CD4-positive, alpha-beta T cell (primary cell): ENCODE measurements around the gene HHAT. TPM values are rescaled to one million over a fixed set of nuclear protein-coding genes. Genes with fewer than 3 reads are reported as not detected.

ENCODE experiments used
- ATAC-seq: fragments of 200-7000 bp; cut with Tn5 transposase; one replicate; pipeline ENCODE4 v1.10.0; 2022; ENCODE audit warnings: mild to moderate bottlenecking; ENCODE audit not compliant: poor library complexity
- CTCF ChIA-PET: fragments of 350-600 bp; sonication (Branson Sonifier 250); formaldehyde crosslinking; loops from one replicate; lab custom pipeline; 2021; ENCODE audit warnings: antibody characterized with exemption, inconsistent platforms; lab: Charles Lee
- POLR2A ChIA-PET: fragments of 350-600 bp; sonication (Branson Sonifier 250); formaldehyde crosslinking; loops from one replicate; lab custom pipeline; 2021; ENCODE audit warnings: antibody characterized with exemption, inconsistent platforms; lab: Charles Lee
- DNase-seq, 14 experiments: peaks; one replicate each; pipeline ENCODE4 v3.0.0-alpha.2; 2013 to 2020; ENCODE audit warnings: mixed read lengths in 2 of 14
- H3K27ac ChIP-seq, 2 donors: one replicate each; pipeline versions ENCODE4 v1.5.1 to v1.7.0; 2013; ENCODE audit warnings: low read length in 2 of 2, low read depth in 1 of 2, mild to moderate bottlenecking in 1 of 2
- H3K27me3 ChIP-seq, 2 experiments: 1 replicate in 1 of 2; 2 replicates in 1 of 2; pipeline versions ENCODE4 v1.6.1 to v1.7.0; 2013; ENCODE audit warnings: low read length in 2 of 2, control low read depth in 1 of 2, mild to moderate bottlenecking in 1 of 2, moderate library complexity in 1 of 2; ENCODE audit not compliant: insufficient read depth in 2 of 2, control insufficient read depth in 1 of 2
- H3K36me3 ChIP-seq: one replicate; pipeline ENCODE4 v1.6.1; 2013; ENCODE audit warnings: low read length, control low read depth; ENCODE audit not compliant: insufficient read depth
- H3K4me1 ChIP-seq: one replicate; pipeline ENCODE4 v1.6.1; 2013; ENCODE audit warnings: low read length, control low read depth; ENCODE audit not compliant: insufficient read depth
- H3K4me3 ChIP-seq: one replicate; pipeline ENCODE4 v1.5.1; 2013; ENCODE audit warnings: mild to moderate bottlenecking, low read length, moderate library complexity
- H3K9me3 ChIP-seq, 2 experiments: 1 replicate in 1 of 2; 2 replicates in 1 of 2; pipeline versions ENCODE4 v1.6.1 to v1.7.0; 2013; ENCODE audit warnings: low read length in 2 of 2, mild to moderate bottlenecking in 2 of 2, control low read depth in 1 of 2, moderate library complexity in 1 of 2; ENCODE audit not compliant: control insufficient read depth in 1 of 2, insufficient read depth in 1 of 2
- H3K27ac Mint-ChIP-seq: one replicate; pipeline ENCODE4 v1.8.0; 2020; ENCODE audit warnings: mixed read lengths
- H3K27me3 Mint-ChIP-seq: one replicate; pipeline ENCODE4 v1.8.0; 2021; ENCODE audit warnings: mixed read lengths
- H3K36me3 Mint-ChIP-seq: one replicate; pipeline ENCODE4 v1.8.0; 2021; ENCODE audit warnings: low read depth, mixed read lengths
- H3K4me1 Mint-ChIP-seq: one replicate; pipeline ENCODE4 v1.8.0; 2021; ENCODE audit warnings: low read depth, mixed read lengths
- H3K4me3 Mint-ChIP-seq: one replicate; pipeline ENCODE4 v1.8.0; 2020; ENCODE audit warnings: mild to moderate bottlenecking, mixed read lengths
- H3K9me3 Mint-ChIP-seq: one replicate; pipeline ENCODE4 v1.8.0; 2020; ENCODE audit warnings: mixed read lengths
- intact Hi-C, 2 experiments: fragments of 100-400 bp; cut with DNase I in 1 of 2; cut with micrococcal nuclease in 1 of 2; formaldehyde crosslinking; loops; one replicate each; pipeline versions ENCODE4 v1.15.1 to v1.9.0; 2023 to 2025; cut with DNase I, micrococcal nuclease
- total RNA-seq, 174 experiments: library from RNA in 2 of 174; stranded (reverse) in 2 of 174; gene quantifications; one replicate each; pipeline ENCODE4 v1.2.3 and lab custom pipeline; 2021 to 2026
- TF ChIP-seq, protein P1 (sequence below): fragments of 200-600 bp; IDR thresholded peaks from one replicate; pipeline ENCODE4 v1.8.0; 2022; ENCODE audit warnings: antibody characterized with exemption, mild to moderate bottlenecking

Gene HHAT
- total RNA-seq, 2 experiments from 2014 or later = 3.1 to 3.3 TPM

- POLR2A ChIA-PET = no interaction called here
- intact Hi-C loops = no loop called here
Measured at GRCh38 chr1:210396541-210396940, 67.8 kb downstream of the HHAT start.

GRCh38 chr1:210397252-210397651 lies 68.5 kb downstream of the HHAT start:
- no peak overlapping the region for H3K4me3 Mint-ChIP-seq
- H3K9me3 Mint-ChIP-seq = no peaks in the 10 kb centered on the region
- TF ChIP-seq, protein P1, sequence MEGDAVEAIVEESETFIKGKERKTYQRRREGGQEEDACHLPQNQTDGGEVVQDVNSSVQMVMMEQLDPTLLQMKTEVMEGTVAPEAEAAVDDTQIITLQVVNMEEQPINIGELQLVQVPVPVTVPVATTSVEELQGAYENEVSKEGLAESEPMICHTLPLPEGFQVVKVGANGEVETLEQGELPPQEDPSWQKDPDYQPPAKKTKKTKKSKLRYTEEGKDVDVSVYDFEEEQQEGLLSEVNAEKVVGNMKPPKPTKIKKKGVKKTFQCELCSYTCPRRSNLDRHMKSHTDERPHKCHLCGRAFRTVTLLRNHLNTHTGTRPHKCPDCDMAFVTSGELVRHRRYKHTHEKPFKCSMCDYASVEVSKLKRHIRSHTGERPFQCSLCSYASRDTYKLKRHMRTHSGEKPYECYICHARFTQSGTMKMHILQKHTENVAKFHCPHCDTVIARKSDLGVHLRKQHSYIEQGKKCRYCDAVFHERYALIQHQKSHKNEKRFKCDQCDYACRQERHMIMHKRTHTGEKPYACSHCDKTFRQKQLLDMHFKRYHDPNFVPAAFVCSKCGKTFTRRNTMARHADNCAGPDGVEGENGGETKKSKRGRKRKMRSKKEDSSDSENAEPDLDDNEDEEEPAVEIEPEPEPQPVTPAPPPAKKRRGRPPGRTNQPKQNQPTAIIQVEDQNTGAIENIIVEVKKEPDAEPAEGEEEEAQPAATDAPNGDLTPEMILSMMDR = no peak
- DNase-seq (no peak), ATAC-seq (no peak)
- Histone ChIP-seq H3K4me1 (peaks cover 12% of the 10 kb centered on the region), H3K36me3 (no peaks in the 10 kb centered on the region), H3K4me3 (no peak overlapping the region), H3K27me3 (no peaks in the 10 kb centered on the region), H3K27ac (no peak overlapping the region), H3K9me3 (no peaks in the 10 kb centered on the region)
- H3K36me3 Mint-ChIP-seq = no peaks in the 10 kb centered on the region
- ChIA-PET CTCF (interaction anchor here (1.7 kb wide), 1 partner anchor 23 kb away, joined by 5 read pairs; no protein-coding TSS in a partner anchor), POLR2A (no interaction called here)
- H3K4me1 Mint-ChIP-seq = peaks cover 14% of the 10 kb centered on the region
- H3K27me3 Mint-ChIP-seq = no peaks in the 10 kb centered on the region
- intact Hi-C loops = no loop called here
- H3K27ac Mint-ChIP-seq = no peak overlapping the region

More at GRCh38 chr1:210396541-210396940, 67.8 kb downstream of the HHAT start:
- no peak overlapping the region for H3K27ac ChIP-seq
- H3K9me3 ChIP-seq = no peaks in the 10 kb centered on the region
- ATAC-seq (no peak), DNase-seq (no peak)
- CTCF ChIA-PET = interaction anchor here (1.7 kb wide), 1 partner anchor 22 kb away, joined by 5 read pairs; no protein-coding TSS in a partner anchor
- Mint-ChIP-seq H3K4me1 (peaks cover 14% of the 10 kb centered on the region), H3K27ac (no peak overlapping the region), H3K9me3 (no peaks in the 10 kb centered on the region), H3K27me3 (no peaks in the 10 kb centered on the region), H3K4me3 (no peak overlapping the region), H3K36me3 (no peaks in the 10 kb centered on the region)
- no peaks in the 10 kb centered on the region for H3K36me3 ChIP-seq
- no peak overlapping the region for H3K4me3 ChIP-seq
- no peaks in the 10 kb centered on the region for H3K27me3 ChIP-seq
- H3K4me1 ChIP-seq = peaks cover 12% of the 10 kb centered on the region
- TF ChIP-seq, protein P1 = no peak

GRCh38 chr1:210397681-210398080 lies 69.0 kb downstream of the HHAT start:
- Mint-ChIP-seq H3K27ac (no peak overlapping the region), H3K4me3 (no peak overlapping the region), H3K27me3 (no peaks in the 10 kb centered on the region), H3K9me3 (no peaks in the 10 kb centered on the region), H3K4me1 (peaks cover 14% of the 10 kb centered on the region), H3K36me3 (no peaks in the 10 kb centered on the region)
- intact Hi-C loops = no loop called here
- Histone ChIP-seq H3K9me3 (no peaks in the 10 kb centered on the region), H3K27me3 (no peaks in the 10 kb centered on the region), H3K36me3 (no peaks in the 10 kb centered on the region), H3K4me3 (no peak overlapping the region), H3K27ac (no peak overlapping the region), H3K4me1 (peaks cover 12% of the 10 kb centered on the region)
- CTCF ChIA-PET = interaction anchor here (1.7 kb wide), 1 partner anchor 23 kb away, joined by 5 read pairs; no protein-coding TSS in a partner anchor
- ATAC-seq = no peak
- DNase-seq = no peak
- TF ChIP-seq, protein P1 = no peak
- POLR2A ChIA-PET = no interaction called here
